Measurements from ENCODE around the gene KIAA1671. TPM values are rescaled to one million over a fixed set of nuclear protein-coding genes. Genes with fewer than 3 reads are reported as not detected.

The KIAA1671 gene
- total RNA-seq, 1 experiment from 2014 or later = 63.1 TPM

- Mint-ChIP-seq H3K4me3 (ENCODE audit: low read depth, unreplicated experiment) (no peak overlapping the region), H3K9me3 (ENCODE audit: low read depth, unreplicated experiment) (no peaks in the 10 kb centered on the region), H3K27me3 (ENCODE audit: unreplicated experiment) (no peaks in the 10 kb centered on the region), H3K36me3 (ENCODE audit: insufficient read depth, unreplicated experiment) (peaks cover 5% of the 10 kb centered on the region), H3K4me1 (ENCODE audit: low read depth, unreplicated experiment) (peaks cover 16% of the 10 kb centered on the region), H3K27ac (ENCODE audit: unreplicated experiment) (no peak overlapping the region)
- DNase-seq = no peak
- CTCF ChIA-PET = no interaction called here
- TF ChIP-seq CTCF (IDR thresholded peaks at IDR 0.05; ENCODE audit: unreplicated experiment) = no peak
- BruUV-seq (replicated peaks) = no TSS peak
- intact Hi-C loops (cut with micrococcal nuclease; ENCODE audit: unreplicated experiment) = no loop called here
Measured at GRCh38 chr22:24961217-24961844, 8.8 kb downstream of the KIAA1671 start.

- CTCF ChIA-PET = no interaction called here
- Mint-ChIP-seq H3K9me3 (ENCODE audit: low read depth, unreplicated experiment) (no peaks in the 10 kb centered on the region), H3K4me3 (ENCODE audit: low read depth, unreplicated experiment) (no peak overlapping the region), H3K36me3 (ENCODE audit: insufficient read depth, unreplicated experiment) (peaks cover 9% of the 10 kb centered on the region), H3K27me3 (ENCODE audit: unreplicated experiment) (no peaks in the 10 kb centered on the region), H3K4me1 (ENCODE audit: low read depth, unreplicated experiment) (peaks cover 17% of the 10 kb centered on the region), H3K27ac (ENCODE audit: unreplicated experiment) (no peak overlapping the region)
- BruUV-seq (replicated peaks) = no TSS peak
- intact Hi-C loops (cut with micrococcal nuclease; ENCODE audit: unreplicated experiment) = no loop called here
- DNase-seq = no peak
- no peak for TF ChIP-seq CTCF (IDR thresholded peaks at IDR 0.05; ENCODE audit: unreplicated experiment)
Measured at GRCh38 chr22:24962094-24962493, 9.6 kb downstream of the KIAA1671 start.

GRCh38 chr22:24962835-24963234 is 10.3 kb downstream of the KIAA1671 start:
- Mint-ChIP-seq H3K9me3 (ENCODE audit: low read depth, unreplicated experiment) (no peaks in the 10 kb centered on the region), H3K36me3 (ENCODE audit: insufficient read depth, unreplicated experiment) (peaks cover 9% of the 10 kb centered on the region), H3K4me3 (ENCODE audit: low read depth, unreplicated experiment) (no peak overlapping the region), H3K27me3 (ENCODE audit: unreplicated experiment) (no peaks in the 10 kb centered on the region), H3K4me1 (ENCODE audit: low read depth, unreplicated experiment) (peaks cover 13% of the 10 kb centered on the region), H3K27ac (ENCODE audit: unreplicated experiment) (no peak overlapping the region)
- CTCF ChIA-PET = interaction anchor here (0.6 kb wide), 1 partner anchor 25 kb away, joined by 4 read pairs; no protein-coding TSS in a partner anchor
- no peak for DNase-seq
- intact Hi-C loops (cut with micrococcal nuclease; ENCODE audit: unreplicated experiment) = no loop called here
- TF ChIP-seq CTCF (IDR thresholded peaks at IDR 0.05; ENCODE audit: unreplicated experiment) = no peak
- BruUV-seq (replicated peaks) = no TSS peak

- H3K36me3 Mint-ChIP-seq (ENCODE audit: insufficient read depth, unreplicated experiment) = peaks cover 9% of the 10 kb centered on the region
- TF ChIP-seq CTCF (IDR thresholded peaks at IDR 0.05; ENCODE audit: unreplicated experiment) = no peak
- DNase-seq = no peak
- peaks cover 25% of the 10 kb centered on the region for H3K4me1 Mint-ChIP-seq (ENCODE audit: low read depth, unreplicated experiment)
- no peaks in the 10 kb centered on the region for H3K9me3 Mint-ChIP-seq (ENCODE audit: low read depth, unreplicated experiment)
- no peaks in the 10 kb centered on the region for H3K27me3 Mint-ChIP-seq (ENCODE audit: unreplicated experiment)
- CTCF ChIA-PET = no interaction called here
- no TSS peak for BruUV-seq (replicated peaks)
- no peak overlapping the region for H3K27ac Mint-ChIP-seq (ENCODE audit: unreplicated experiment)
- no peak overlapping the region for H3K4me3 Mint-ChIP-seq (ENCODE audit: low read depth, unreplicated experiment)
- intact Hi-C loops (cut with micrococcal nuclease; ENCODE audit: unreplicated experiment) = no loop called here
Measured at GRCh38 chr22:24964441-24964840, 11.9 kb downstream of the KIAA1671 start.
